PC-3 (cell line): ENCODE data around the gene KRT6C. TPM values are rescaled to one million over a fixed set of nuclear protein-coding genes. Genes with fewer than 3 reads are reported as not detected.

ENCODE experiments used
- ATAC-seq: fragments of 200-7000 bp; cut with Tn5 transposase; 2 replicates; pipeline ENCODE4 v1.9.1; 2020; ENCODE audit warnings: mild to moderate bottlenecking, moderate library complexity
- BruUV-seq: library from RNA; stranded (reverse); fragments of 400-500 nt; replicated peaks from 2 replicates; lab custom pipeline; 2021; lab: Mats Ljungman, UMichigan
- CTCF ChIA-PET: fragments of 300-600 bp; sonication (Branson Sonifier 250); formaldehyde crosslinking; loops from one replicate; lab custom pipeline; 2022; ENCODE audit warnings: antibody characterized with exemption; lab: Charles Lee
- POLR2A ChIA-PET: fragments of 300-600 bp; sonication (Branson Sonifier 250); formaldehyde crosslinking; loops from one replicate; lab custom pipeline; 2022; ENCODE audit warnings: antibody characterized with exemption; ENCODE audit not compliant: unreplicated experiment; lab: Charles Lee
- DNase-seq: peaks from one replicate; pipeline ENCODE4 v3.0.0-alpha.2; 2015
- H2AFZ ChIP-seq: fragments of 300-600 bp; sonication (generic); 2 replicates; pipeline ENCODE4 v1.6.0; 2016; ENCODE audit warnings: antibody characterized with exemption, low read length
- H3F3A ChIP-seq: fragments of 300-600 bp; sonication (generic); one replicate; pipeline ENCODE4 v1.6.0; 2017; ENCODE audit warnings: antibody characterized with exemption, low read length, control low read depth, mild to moderate bottlenecking; ENCODE audit not compliant: unreplicated experiment
- H3K27ac ChIP-seq: fragments of 300-600 bp; sonication (generic); 2 replicates; pipeline ENCODE4 v1.5.1; 2016; ENCODE audit warnings: mild to moderate bottlenecking, low read length
- H3K27me3 ChIP-seq: fragments of 300-600 bp; sonication (generic); 2 replicates; pipeline ENCODE4 v1.6.1; 2016; ENCODE audit warnings: low read length, mixed read lengths
- H3K36me3 ChIP-seq: fragments of 300-600 bp; sonication (generic); 2 replicates; pipeline ENCODE4 v1.6.1; 2016; ENCODE audit warnings: low read depth, mixed run types, low read length, mixed read lengths
- H3K4me1 ChIP-seq: fragments of 300-600 bp; sonication (generic); 2 replicates; pipeline ENCODE4 v1.5.1; 2016; ENCODE audit warnings: low read length; ENCODE audit not compliant: insufficient read depth
- H3K4me2 ChIP-seq: fragments of 300-600 bp; sonication (generic); 2 replicates; pipeline ENCODE4 v1.6.0; 2016; ENCODE audit warnings: low read length
- H3K4me3 ChIP-seq: fragments of 300-600 bp; sonication (generic); 2 replicates; pipeline ENCODE4 v1.5.1; 2016; ENCODE audit warnings: mild to moderate bottlenecking, low read length, mixed read lengths
- H3K79me2 ChIP-seq: fragments of 300-600 bp; sonication (generic); 2 replicates; pipeline ENCODE4 v1.6.1; 2017; ENCODE audit warnings: low read length, mixed read lengths
- H3K9ac ChIP-seq: fragments of 300-600 bp; sonication (generic); 2 replicates; pipeline ENCODE4 v1.6.0; 2016; ENCODE audit warnings: mild to moderate bottlenecking, low read length
- H3K9me2 ChIP-seq: fragments of 300-600 bp; sonication (generic); replicated peaks from 2 replicates; pipeline ENCODE4 v1.6.1; 2016; ENCODE audit warnings: mixed run types, low read length, mixed read lengths
- H3K9me3 ChIP-seq: fragments of 300-600 bp; sonication (generic); 2 replicates; pipeline ENCODE4 v1.6.1; 2016; ENCODE audit warnings: low read length, mixed read lengths
- H4K20me1 ChIP-seq: fragments of 300-600 bp; sonication (generic); 2 replicates; pipeline ENCODE4 v1.6.1; 2016; ENCODE audit warnings: low read length, mixed read lengths
- EZH2 ChIP-seq: fragments of 300-600 bp; sonication (generic); IDR thresholded peaks from one replicate; pipeline ENCODE4 v1.6.1; 2017; ENCODE audit warnings: antibody characterized with exemption, mild to moderate bottlenecking, low read length; ENCODE audit not compliant: unreplicated experiment
- EZH2phosphoT487 ChIP-seq: fragments of 300-600 bp; sonication (generic); IDR thresholded peaks from 2 replicates; pipeline ENCODE4 v1.6.1; 2018; ENCODE audit warnings: mild to moderate bottlenecking, antibody characterized with exemption, low read length, borderline replicate concordance
- intact Hi-C: fragments of 100-400 bp; cut with micrococcal nuclease; formaldehyde crosslinking; loops from 2 replicates; pipeline ENCODE4 v1.9.0; 2023
- total RNA-seq: library from RNA; depleted of rRNA; stranded (reverse); fragments of >200 nt; gene quantifications from 2 replicates; pipeline ENCODE4 v1.2.3, GENCODE V29; 2014
- TF ChIP-seq, protein P1 (sequence below): fragments of 300-600 bp; sonication (generic); conservative IDR thresholded peaks from 2 replicates; pipeline ENCODE4 v1.5.1; 2017; ENCODE audit warnings: antibody characterized with exemption, low read depth, mild to moderate bottlenecking, low read length

Gene KRT6C
- total RNA-seq, 1 experiment from 2014 or later = not detected

DNA sequence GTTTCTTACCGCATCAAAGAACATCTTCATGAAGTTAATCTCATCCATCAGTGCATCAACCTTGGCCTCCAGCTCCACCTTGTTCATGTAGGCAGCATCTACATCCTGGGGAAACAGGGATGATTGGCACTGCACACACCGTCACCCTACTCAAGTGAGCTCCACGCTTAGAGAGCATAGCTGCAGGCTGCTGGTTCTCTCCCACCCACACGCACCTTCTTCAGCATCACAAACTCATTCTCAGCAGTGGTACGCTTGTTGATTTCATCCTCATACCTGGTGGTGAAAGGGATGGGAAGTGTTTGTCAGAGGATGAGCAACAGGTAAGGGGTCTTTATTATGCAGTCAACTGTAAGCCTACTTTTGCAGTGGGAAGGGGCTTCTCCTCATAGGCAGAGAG, 44.3 kb upstream of the KRT6C start:
- H3K9me3 ChIP-seq = no peaks in the 10 kb centered on the region
- CTCF ChIA-PET = no interaction called here
- H3K4me1 ChIP-seq = peaks cover 27% of the 10 kb centered on the region
- H4K20me1 ChIP-seq = no peaks in the 10 kb centered on the region
- H3K4me2 ChIP-seq = no peak overlapping the region
- intact Hi-C loops = no loop called here
- DNase-seq (no peak), ATAC-seq (no peak)
- BruUV-seq = no TSS peak
- TF ChIP-seq, protein P1, sequence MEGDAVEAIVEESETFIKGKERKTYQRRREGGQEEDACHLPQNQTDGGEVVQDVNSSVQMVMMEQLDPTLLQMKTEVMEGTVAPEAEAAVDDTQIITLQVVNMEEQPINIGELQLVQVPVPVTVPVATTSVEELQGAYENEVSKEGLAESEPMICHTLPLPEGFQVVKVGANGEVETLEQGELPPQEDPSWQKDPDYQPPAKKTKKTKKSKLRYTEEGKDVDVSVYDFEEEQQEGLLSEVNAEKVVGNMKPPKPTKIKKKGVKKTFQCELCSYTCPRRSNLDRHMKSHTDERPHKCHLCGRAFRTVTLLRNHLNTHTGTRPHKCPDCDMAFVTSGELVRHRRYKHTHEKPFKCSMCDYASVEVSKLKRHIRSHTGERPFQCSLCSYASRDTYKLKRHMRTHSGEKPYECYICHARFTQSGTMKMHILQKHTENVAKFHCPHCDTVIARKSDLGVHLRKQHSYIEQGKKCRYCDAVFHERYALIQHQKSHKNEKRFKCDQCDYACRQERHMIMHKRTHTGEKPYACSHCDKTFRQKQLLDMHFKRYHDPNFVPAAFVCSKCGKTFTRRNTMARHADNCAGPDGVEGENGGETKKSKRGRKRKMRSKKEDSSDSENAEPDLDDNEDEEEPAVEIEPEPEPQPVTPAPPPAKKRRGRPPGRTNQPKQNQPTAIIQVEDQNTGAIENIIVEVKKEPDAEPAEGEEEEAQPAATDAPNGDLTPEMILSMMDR = no peak
- TF ChIP-seq EZH2phosphoT487 = no peak
- TF ChIP-seq EZH2 = no peak
- H3K9me2 ChIP-seq = no peaks in the 10 kb centered on the region
- H3F3A ChIP-seq = no peaks in the 10 kb centered on the region
- H3K9ac ChIP-seq = no peak overlapping the region
- H3K27ac ChIP-seq = no peak overlapping the region
- no peak overlapping the region for H2AFZ ChIP-seq
- no peaks in the 10 kb centered on the region for H3K36me3 ChIP-seq
- no peaks in the 10 kb centered on the region for H3K27me3 ChIP-seq
- POLR2A ChIA-PET = no interaction called here
- H3K79me2 ChIP-seq = no peaks in the 10 kb centered on the region
- no peak overlapping the region for H3K4me3 ChIP-seq

DNA sequence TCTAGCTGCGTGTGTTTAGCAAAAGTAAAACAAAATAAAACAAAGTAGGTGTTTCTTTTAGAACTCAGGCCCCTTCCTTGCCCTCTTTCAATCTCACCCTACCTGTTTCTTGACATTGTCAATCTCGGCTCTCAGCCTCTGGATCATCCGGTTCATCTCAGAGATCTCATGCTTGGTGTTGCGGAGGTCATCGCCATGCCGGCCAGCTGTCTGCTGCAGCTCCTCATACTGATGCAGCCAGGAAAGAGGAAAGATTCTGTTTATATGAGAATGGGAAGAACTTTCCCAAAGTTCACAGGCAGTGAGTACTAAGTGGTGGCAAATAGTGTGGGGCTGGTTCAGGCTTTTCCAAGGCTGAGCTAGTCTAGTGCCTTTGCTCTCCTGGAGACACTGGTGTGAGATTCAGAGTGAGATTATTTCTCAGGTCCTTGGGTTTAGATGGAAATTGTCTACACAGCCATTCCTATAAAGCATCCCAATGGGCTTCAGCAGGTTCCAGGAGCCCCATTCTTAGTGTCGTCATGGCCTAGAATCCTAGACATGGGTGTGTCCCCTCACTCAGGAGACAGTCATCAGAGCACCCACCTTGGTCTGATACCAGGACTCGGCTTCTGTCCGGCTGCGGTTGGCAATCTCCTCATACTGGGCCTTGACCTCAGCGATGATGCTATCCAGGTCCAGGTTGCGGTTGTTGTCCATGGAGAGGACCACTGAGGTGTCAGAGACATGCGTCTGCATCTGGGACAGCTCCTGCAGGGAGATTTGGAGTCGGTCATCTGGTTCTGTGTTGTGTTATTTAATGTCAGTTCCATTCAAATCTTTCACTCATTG, 43.6 kb upstream of the KRT6C start:
- Histone ChIP-seq H3K79me2 (no peaks in the 10 kb centered on the region), H3K27ac (no peak overlapping the region), H3K36me3 (no peaks in the 10 kb centered on the region), H3K9ac (no peak overlapping the region), H3F3A (no peaks in the 10 kb centered on the region), H4K20me1 (no peaks in the 10 kb centered on the region), H3K9me2 (no peaks in the 10 kb centered on the region), H2AFZ (no peak overlapping the region), H3K4me2 (no peak overlapping the region), H3K4me3 (no peak overlapping the region), H3K4me1 (peaks cover 21% of the 10 kb centered on the region), H3K27me3 (no peaks in the 10 kb centered on the region), H3K9me3 (no peaks in the 10 kb centered on the region)
- no peak for TF ChIP-seq EZH2
- TF ChIP-seq EZH2phosphoT487 = no peak
- TF ChIP-seq, protein P1 = no peak
- ChIA-PET POLR2A (no interaction called here), CTCF (no interaction called here)
- BruUV-seq = no TSS peak
- intact Hi-C loops = no loop called here
- no peak for DNase-seq
- no peak for ATAC-seq
